Astrocyte of the cerebellum (primary cell): ENCODE measurements around the gene NAV1.

ENCODE experiments used
- DNase-seq: peaks from one replicate; pipeline ENCODE4 v3.0.0-alpha.2; 2011; ENCODE audit warnings: low read depth
- H3K4me3 ChIP-seq: 2 replicates; pipeline ENCODE4 v1.5.1; 2011; ENCODE audit warnings: mild to moderate bottlenecking, low read depth, low read length, moderate library complexity
- CTCF ChIP-seq: IDR thresholded peaks from 2 replicates; pipeline ENCODE4 v1.5.1; 2012; ENCODE audit warnings: low read length, low read depth, moderate library complexity, mild to moderate bottlenecking; ENCODE audit errors: missing control alignments
- in situ Hi-C: cut with HindIII; loops from 2 replicates; pipeline ENCODE4 v1.10.0; 2017; ENCODE audit warnings: low sequenced_read_pairs

The NAV1 gene

DNA sequence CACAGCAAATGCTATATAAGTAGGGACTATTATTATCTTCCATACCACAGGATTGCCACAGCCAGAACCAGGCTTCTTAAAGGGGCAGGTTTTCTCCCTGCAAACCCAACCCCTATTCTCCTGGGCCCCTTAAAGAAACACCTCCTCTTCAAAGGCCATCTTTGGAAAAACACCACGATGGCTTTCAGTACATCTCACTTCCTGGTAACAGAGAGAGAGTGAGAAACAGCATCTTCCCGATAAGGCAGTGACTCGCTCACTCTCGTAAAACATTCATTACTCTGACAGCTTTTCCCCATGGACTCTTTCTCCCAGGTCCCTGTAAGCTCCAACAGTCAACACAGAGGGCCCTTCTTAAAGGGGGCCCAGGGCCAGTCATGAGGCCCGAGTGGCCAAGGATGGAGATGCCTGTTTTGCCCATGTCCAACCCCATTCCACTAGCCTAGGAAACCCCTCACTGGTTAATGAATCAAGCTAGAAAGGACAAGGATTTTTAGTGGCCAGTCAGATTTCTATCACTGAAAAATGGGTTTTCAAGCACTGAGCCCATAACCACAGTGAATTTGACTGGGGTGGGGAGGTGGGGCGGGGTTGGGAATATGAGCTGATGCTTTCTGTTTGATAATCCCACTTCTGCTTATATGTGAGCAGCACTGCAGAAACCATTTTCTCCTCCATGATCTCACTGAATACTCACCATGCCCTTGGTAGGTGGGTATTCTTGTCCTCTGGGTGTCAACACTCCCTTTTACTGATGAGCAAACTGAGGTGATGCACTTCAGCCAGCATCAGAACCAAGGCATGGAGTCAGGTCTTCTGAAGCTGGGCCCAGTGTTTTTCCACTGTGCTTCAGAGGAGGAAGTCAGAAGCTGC, 3.6 kb upstream of the NAV1 start:
- in situ Hi-C loops, result no loop called here
- no peak for TF ChIP-seq CTCF
- DNase-seq, result no peak
- H3K4me3 ChIP-seq, result no peak overlapping the region

GRCh38 chr1:201535919-201536245, 3.0 kb upstream of the NAV1 start:
- no peak for TF ChIP-seq CTCF
- no peak for DNase-seq
- in situ Hi-C loops, result no loop called here
- H3K4me3 ChIP-seq, result no peak overlapping the region

- in situ Hi-C loops, result no loop called here
- DNase-seq, result no peak
- no peak overlapping the region for H3K4me3 ChIP-seq
- no peak for TF ChIP-seq CTCF
These were observed 2.4 kb upstream of the NAV1 start for GRCh38 chr1:201536558-201536957.

DNA sequence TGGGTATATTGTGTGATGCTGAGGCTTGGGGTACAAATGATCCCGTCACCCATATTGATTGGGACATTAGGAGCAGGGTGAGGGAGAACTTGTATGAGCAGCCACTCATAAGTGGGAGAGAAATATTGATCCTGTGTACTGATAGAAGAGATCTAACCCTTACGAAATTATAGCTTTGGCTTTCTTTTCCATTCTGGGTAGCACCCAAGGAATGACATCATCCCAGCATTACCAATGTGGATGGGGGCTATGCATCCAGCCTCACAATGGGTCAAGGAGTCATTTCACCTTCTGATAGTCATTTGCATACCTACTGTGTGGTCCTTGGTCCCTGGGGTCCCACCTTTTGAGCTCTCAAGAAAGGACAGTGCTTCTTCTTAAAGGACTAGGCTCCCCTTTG, 1.9 kb upstream of the NAV1 start:
- DNase-seq, result no peak
- H3K4me3 ChIP-seq, result no peak overlapping the region
- TF ChIP-seq CTCF, result no peak
- in situ Hi-C loops, result no loop called here

DNA sequence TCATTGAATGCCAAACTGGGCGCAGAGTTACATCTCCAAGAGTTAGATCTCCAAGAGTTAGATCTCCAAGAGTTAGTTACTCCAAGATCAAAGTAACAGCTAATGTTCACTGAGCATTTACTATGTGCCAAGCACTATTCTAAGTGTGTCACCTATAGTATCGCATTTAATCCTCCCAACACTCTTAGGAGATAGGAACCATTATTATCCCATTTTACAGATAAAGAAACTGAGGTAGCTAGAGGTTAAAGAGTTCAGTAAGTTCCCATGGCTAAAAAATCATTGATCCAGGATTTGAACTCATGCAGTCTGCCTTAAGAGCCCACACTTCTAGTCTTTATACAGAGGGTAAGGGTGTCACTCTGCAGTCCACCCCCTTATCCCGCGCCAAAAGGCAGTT, 1.5 kb upstream of the NAV1 start:
- in situ Hi-C loops, result no loop called here
- no peak overlapping the region for H3K4me3 ChIP-seq
- TF ChIP-seq CTCF, result no peak
- no peak for DNase-seq

DNA sequence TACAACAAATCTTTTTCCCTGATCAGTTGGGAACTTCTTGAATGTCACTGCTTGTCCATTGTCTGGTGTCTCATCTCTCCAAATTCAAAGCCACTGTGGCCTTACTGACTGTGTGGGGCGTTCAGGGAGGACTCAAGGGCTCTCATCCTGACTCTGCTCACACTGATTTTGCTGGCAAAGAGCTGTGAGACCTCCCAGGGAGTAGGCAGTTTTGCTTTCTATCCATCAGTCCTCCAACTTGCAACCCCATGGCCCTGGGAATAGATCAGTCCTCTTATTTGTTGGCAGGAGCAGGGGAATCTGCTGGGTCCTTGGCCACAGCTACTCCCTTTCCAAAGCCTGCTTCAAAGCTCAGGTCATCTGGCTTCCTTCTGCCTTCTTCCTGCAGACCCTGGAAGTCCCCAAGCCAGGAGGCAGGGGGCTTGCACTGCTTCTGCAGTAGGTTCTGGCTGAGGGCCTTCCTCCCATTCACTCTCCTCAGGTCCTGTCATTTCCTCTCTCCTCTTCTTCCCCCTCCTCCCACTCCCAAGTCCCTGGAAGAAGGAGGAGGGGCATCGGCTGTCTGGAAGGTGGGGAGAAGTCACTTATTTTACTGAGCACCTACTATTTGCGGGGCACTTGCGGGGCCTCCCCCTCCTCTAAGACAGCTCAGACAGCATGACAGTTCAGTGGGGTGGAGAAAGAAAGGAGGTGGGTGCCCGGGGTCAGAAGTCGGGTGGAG, 876 bp upstream of the NAV1 start:
- TF ChIP-seq CTCF, result no peak
- DNase-seq, result no peak
- peak overlapping the region; percentile 77 for H3K4me3 ChIP-seq
- in situ Hi-C loops, result no loop called here
